Measurements from ENCODE around the gene KLK5. TPM values are rescaled to one million over a fixed set of nuclear protein-coding genes. Genes with fewer than 3 reads are reported as not detected.

Gene KLK5
- total and polyA plus RNA-seq, 2 donors (not counting 1 experiment from before 2014, with no cell fraction given): not detected

DNA sequence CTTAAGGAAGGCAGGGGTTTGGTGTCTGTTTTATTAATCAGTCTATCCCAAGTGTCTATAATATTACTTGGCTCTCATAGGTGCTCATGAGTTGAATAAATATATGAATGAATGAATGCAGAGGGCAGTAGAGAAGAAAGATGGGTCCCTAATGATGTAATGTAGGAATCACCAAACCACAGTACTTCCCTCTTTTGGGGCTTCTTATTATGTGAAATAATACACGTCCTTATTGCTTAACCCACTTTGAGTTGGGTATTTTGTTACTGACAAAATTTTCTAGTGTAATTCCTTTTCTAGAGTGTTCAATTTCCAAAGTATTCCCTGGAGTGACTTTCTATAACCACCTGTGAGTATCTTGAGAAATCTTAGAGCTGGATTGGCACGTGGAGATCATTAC, 13.2 kb downstream of the KLK5 start:
- Mint-ChIP-seq H3K27ac (no peak overlapping the region), H3K9me3 (ENCODE audit: insufficient read depth) (peaks cover 4% of the 10 kb centered on the region), H3K4me3 (no peak overlapping the region), H3K27me3 (peaks cover 25% of the 10 kb centered on the region), H3K4me1 (no peaks in the 10 kb centered on the region)
- H3K36me3 ChIP-seq (replicated peaks in 1 of 2; ENCODE audit: control extremely low read depth in 1 of 2, control insufficient read depth in 1 of 2, extremely low read depth in 1 of 2, insufficient read depth in 2 of 2, low read length in 1 of 2): no peaks in the 10 kb centered on the region
- no peak overlapping the region for H2AFZ ChIP-seq (ENCODE audit: insufficient read depth, low read depth, low read length, poor library complexity, severe bottlenecking)
- no peak overlapping the region for H3K4me3 ChIP-seq (ENCODE audit: control extremely low read depth in 1 of 5, extremely low read depth in 1 of 5, insufficient read depth in 1 of 5, low read depth in 2 of 5, low read length in 4 of 5)
- no peaks in the 10 kb centered on the region for H3K4me1 ChIP-seq (ENCODE audit: control insufficient read depth in 2 of 2, insufficient read depth in 2 of 2, low read length in 2 of 2)
- no peaks in the 10 kb centered on the region for H3K27me3 ChIP-seq (replicated peaks in 1 of 4; ENCODE audit: control extremely low read depth in 1 of 4, control insufficient read depth in 3 of 4, insufficient read depth in 4 of 4, low read length in 3 of 4)
- ATAC-seq (ENCODE audit: low read depth) (no peak), DNase-seq (no peak)
- H3K79me2 ChIP-seq (ENCODE audit: control insufficient read depth, insufficient read depth, low read length): no peaks in the 10 kb centered on the region
- WGBS (ENCODE audit: insufficient coverage): no CpG with 5 or more reads among the region's 2 CpGs
- no peak overlapping the region for H3K27ac ChIP-seq (ENCODE audit: low read length in 2 of 2)
- TF ChIP-seq, protein P1, sequence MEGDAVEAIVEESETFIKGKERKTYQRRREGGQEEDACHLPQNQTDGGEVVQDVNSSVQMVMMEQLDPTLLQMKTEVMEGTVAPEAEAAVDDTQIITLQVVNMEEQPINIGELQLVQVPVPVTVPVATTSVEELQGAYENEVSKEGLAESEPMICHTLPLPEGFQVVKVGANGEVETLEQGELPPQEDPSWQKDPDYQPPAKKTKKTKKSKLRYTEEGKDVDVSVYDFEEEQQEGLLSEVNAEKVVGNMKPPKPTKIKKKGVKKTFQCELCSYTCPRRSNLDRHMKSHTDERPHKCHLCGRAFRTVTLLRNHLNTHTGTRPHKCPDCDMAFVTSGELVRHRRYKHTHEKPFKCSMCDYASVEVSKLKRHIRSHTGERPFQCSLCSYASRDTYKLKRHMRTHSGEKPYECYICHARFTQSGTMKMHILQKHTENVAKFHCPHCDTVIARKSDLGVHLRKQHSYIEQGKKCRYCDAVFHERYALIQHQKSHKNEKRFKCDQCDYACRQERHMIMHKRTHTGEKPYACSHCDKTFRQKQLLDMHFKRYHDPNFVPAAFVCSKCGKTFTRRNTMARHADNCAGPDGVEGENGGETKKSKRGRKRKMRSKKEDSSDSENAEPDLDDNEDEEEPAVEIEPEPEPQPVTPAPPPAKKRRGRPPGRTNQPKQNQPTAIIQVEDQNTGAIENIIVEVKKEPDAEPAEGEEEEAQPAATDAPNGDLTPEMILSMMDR (IDR thresholded peaks at IDR 0.05): no peak
- TF ChIP-seq EZH2 (IDR thresholded peaks at IDR 0.05; ENCODE audit: borderline replicate concordance, insufficient read depth, low read depth, low read length, poor library complexity, severe bottlenecking): no peak
- H3K4me2 ChIP-seq (replicated peaks; ENCODE audit: low read depth, low read length, poor library complexity, severe bottlenecking): no peak overlapping the region
- ChIA-PET CTCF (interaction anchor here (0.6 to 1.4 kb wide), 2 partner anchors 9 to 18 kb away, joined by 3 to 4 read pairs; no protein-coding TSS in a partner anchor), POLR2A (no interaction called here)
- H4K20me1 ChIP-seq (ENCODE audit: control insufficient read depth, insufficient read depth, low read length, poor library complexity, severe bottlenecking): no peaks in the 10 kb centered on the region
- intact Hi-C loops (cut with micrococcal nuclease): no loop called here
- no peak overlapping the region for H3K9ac ChIP-seq (ENCODE audit: low read length)
- H3K9me3 ChIP-seq (ENCODE audit: control extremely low read depth in 1 of 3, control insufficient read depth in 2 of 3, insufficient read depth in 1 of 3, low read length in 2 of 3): peaks cover 3 to 9% (median 6%) of the 10 kb centered on the region in 3 donors

DNA sequence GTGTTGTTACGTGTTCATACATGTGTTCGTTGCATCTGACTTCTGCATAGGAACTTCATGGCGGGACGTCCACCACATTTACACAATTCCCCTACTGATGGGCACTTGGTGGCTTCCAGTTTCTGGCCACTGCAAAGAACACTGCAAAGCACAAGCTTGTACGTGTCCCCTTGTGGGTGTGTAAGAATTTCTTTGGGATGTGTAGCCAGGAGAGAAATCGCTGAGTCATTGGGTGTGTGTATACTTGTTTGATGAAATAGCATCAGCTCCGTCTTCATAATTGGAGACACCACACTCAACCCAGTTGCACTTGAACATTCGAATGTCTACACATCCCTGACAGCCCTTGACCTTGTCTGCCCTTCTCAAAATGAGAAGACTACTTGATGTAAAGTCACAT, 19.2 kb downstream of the KLK5 start:
- intact Hi-C loops (cut with micrococcal nuclease): no loop called here
- CTCF ChIA-PET: interaction anchor here (0.6 to 1.1 kb wide), 2 partner anchors 16 to 264 kb away, joined by 3 read pairs; no protein-coding TSS in a partner anchor
- 94% methylated on average over 2 of the region's 8 CpGs for WGBS (ENCODE audit: insufficient coverage)

More for the DNA sequence above, 19.2 kb downstream of the KLK5 start:
- H3K9ac ChIP-seq (ENCODE audit: low read length): no peak overlapping the region
- POLR2A ChIA-PET: no interaction called here
- Mint-ChIP-seq H3K9me3 (ENCODE audit: insufficient read depth) (no peaks in the 10 kb centered on the region), H3K27me3 (peaks cover 30% of the 10 kb centered on the region), H3K27ac (no peak overlapping the region), H3K4me1 (peaks cover 2% of the 10 kb centered on the region), H3K4me3 (no peak overlapping the region)
- no peaks in the 10 kb centered on the region for H3K4me1 ChIP-seq (ENCODE audit: control insufficient read depth in 2 of 2, insufficient read depth in 2 of 2, low read length in 2 of 2)
- H3K27ac ChIP-seq (ENCODE audit: low read length in 2 of 2): no peak overlapping the region
- peaks cover 0 to 10% (median 6%) of the 10 kb centered on the region in 4 experiments for H3K27me3 ChIP-seq (replicated peaks in 1 of 4; ENCODE audit: control extremely low read depth in 1 of 4, control insufficient read depth in 3 of 4, insufficient read depth in 4 of 4, low read length in 3 of 4)
- TF ChIP-seq, protein P1 (IDR thresholded peaks at IDR 0.05): no peak
- no peak for TF ChIP-seq EZH2 (IDR thresholded peaks at IDR 0.05; ENCODE audit: borderline replicate concordance, insufficient read depth, low read depth, low read length, poor library complexity, severe bottlenecking)
- DNase-seq (no peak), ATAC-seq (ENCODE audit: low read depth) (no peak)
- no peak overlapping the region for H2AFZ ChIP-seq (ENCODE audit: insufficient read depth, low read depth, low read length, poor library complexity, severe bottlenecking)
- no peak overlapping the region for H3K4me3 ChIP-seq (ENCODE audit: control extremely low read depth in 1 of 5, extremely low read depth in 1 of 5, insufficient read depth in 1 of 5, low read depth in 2 of 5, low read length in 4 of 5)
- H3K36me3 ChIP-seq (replicated peaks in 1 of 2; ENCODE audit: control extremely low read depth in 1 of 2, control insufficient read depth in 1 of 2, extremely low read depth in 1 of 2, insufficient read depth in 2 of 2, low read length in 1 of 2): no peaks in the 10 kb centered on the region
- no peaks in the 10 kb centered on the region for H4K20me1 ChIP-seq (ENCODE audit: control insufficient read depth, insufficient read depth, low read length, poor library complexity, severe bottlenecking)
- H3K4me2 ChIP-seq (replicated peaks; ENCODE audit: low read depth, low read length, poor library complexity, severe bottlenecking): no peak overlapping the region
- peaks cover 0 to 4% (median 0%) of the 10 kb centered on the region in 3 donors for H3K9me3 ChIP-seq (ENCODE audit: control extremely low read depth in 1 of 3, control insufficient read depth in 2 of 3, insufficient read depth in 1 of 3, low read length in 2 of 3)
- no peaks in the 10 kb centered on the region for H3K79me2 ChIP-seq (ENCODE audit: control insufficient read depth, insufficient read depth, low read length)
